ENCODE data around the gene KCTD20. TPM values are rescaled to one million over a fixed set of nuclear protein-coding genes. Genes with fewer than 3 reads are reported as not detected.

Gene KCTD20
- total and polyA plus RNA-seq, 2 of the 13 experiments (the other 11 are each of a cell fraction or from before 2014, with no cell fraction given): 52.7 to 67.1 TPM

DNA sequence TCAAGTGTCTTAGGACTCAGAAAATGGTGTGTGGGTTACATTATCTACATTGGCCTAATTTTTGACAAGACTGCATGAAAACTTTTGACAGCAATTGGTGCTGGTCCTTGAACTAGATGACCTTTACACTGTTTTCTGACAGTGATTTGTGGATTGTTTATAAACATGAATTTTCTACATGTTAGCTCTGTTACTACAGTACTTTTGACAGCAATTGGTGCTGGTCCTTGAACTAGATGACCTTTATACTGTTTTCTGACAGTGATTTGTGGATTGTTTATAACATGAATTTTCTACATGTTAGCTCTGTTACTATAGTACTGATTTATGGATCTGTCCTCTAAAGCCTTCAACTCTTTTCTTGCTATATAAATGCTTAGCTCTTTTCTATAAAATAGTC, 16.7 kb downstream of the KCTD20 start (continued):
- TF ChIP-seq NR2C2 (CRISPR knock-in tag; IDR thresholded peaks at IDR 0.05; ENCODE audit: borderline replicate concordance): 0 out of 2 replicates have a peak, but pooled peaks have one; percentile 39
- TF ChIP-seq FOXA3 (CRISPR knock-in tag; IDR thresholded peaks at IDR 0.05): peak; percentile 31; the same call in 1 of the 2 replicates
- TF ChIP-seq FOXJ3 (CRISPR knock-in tag; IDR thresholded peaks at IDR 0.05; ENCODE audit: borderline replicate concordance): 0 out of 2 replicates have a peak, but pooled peaks have one; percentile 25
- TF ChIP-seq XRCC5 (optimal IDR thresholded peaks at IDR 0.05; ENCODE audit: low read length): no peak
- no peak for TF ChIP-seq AKAP8 (CRISPR knock-in tag; IDR thresholded peaks at IDR 0.05)
- peak; percentile 39; the same call in 1 of the 2 replicates for TF ChIP-seq RXRB (CRISPR knock-in tag; IDR thresholded peaks at IDR 0.05; ENCODE audit: borderline replicate concordance)
- TF ChIP-seq KLF13 (CRISPR knock-in tag; IDR thresholded peaks at IDR 0.05): no peak
- TF ChIP-seq, protein P1, sequence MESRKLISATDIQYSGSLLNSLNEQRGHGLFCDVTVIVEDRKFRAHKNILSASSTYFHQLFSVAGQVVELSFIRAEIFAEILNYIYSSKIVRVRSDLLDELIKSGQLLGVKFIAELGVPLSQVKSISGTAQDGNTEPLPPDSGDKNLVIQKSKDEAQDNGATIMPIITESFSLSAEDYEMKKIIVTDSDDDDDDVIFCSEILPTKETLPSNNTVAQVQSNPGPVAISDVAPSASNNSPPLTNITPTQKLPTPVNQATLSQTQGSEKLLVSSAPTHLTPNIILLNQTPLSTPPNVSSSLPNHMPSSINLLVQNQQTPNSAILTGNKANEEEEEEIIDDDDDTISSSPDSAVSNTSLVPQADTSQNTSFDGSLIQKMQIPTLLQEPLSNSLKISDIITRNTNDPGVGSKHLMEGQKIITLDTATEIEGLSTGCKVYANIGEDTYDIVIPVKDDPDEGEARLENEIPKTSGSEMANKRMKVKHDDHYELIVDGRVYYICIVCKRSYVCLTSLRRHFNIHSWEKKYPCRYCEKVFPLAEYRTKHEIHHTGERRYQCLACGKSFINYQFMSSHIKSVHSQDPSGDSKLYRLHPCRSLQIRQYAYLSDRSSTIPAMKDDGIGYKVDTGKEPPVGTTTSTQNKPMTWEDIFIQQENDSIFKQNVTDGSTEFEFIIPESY (CRISPR knock-in tag; IDR thresholded peaks at IDR 0.05): no peak
- TF ChIP-seq TAF15 (IDR thresholded peaks at IDR 0.05; ENCODE audit: low read depth, low read length, poor library complexity, severe bottlenecking): no peak
- TF ChIP-seq, protein P2, sequence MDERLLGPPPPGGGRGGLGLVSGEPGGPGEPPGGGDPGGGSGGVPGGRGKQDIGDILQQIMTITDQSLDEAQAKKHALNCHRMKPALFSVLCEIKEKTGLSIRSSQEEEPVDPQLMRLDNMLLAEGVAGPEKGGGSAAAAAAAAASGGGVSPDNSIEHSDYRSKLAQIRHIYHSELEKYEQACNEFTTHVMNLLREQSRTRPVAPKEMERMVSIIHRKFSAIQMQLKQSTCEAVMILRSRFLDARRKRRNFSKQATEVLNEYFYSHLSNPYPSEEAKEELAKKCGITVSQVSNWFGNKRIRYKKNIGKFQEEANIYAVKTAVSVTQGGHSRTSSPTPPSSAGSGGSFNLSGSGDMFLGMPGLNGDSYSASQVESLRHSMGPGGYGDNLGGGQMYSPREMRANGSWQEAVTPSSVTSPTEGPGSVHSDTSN (CRISPR knock-in tag; IDR thresholded peaks at IDR 0.05): peak; percentile 50; the same call in 1 of the 2 replicates
- TF ChIP-seq, protein P3, sequence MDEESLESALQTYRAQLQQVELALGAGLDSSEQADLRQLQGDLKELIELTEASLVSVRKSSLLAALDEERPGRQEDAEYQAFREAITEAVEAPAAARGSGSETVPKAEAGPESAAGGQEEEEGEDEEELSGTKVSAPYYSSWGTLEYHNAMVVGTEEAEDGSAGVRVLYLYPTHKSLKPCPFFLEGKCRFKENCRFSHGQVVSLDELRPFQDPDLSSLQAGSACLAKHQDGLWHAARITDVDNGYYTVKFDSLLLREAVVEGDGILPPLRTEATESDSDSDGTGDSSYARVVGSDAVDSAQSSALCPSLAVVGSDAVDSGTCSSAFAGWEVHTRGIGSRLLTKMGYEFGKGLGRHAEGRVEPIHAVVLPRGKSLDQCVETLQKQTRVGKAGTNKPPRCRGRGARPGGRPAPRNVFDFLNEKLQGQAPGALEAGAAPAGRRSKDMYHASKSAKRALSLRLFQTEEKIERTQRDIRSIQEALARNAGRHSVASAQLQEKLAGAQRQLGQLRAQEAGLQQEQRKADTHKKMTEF (CRISPR knock-in tag; IDR thresholded peaks at IDR 0.05): no peak
- TF ChIP-seq IRX3 (CRISPR knock-in tag; IDR thresholded peaks at IDR 0.05; ENCODE audit: borderline replicate concordance, low read depth): no peak
- TF ChIP-seq, protein P4, sequence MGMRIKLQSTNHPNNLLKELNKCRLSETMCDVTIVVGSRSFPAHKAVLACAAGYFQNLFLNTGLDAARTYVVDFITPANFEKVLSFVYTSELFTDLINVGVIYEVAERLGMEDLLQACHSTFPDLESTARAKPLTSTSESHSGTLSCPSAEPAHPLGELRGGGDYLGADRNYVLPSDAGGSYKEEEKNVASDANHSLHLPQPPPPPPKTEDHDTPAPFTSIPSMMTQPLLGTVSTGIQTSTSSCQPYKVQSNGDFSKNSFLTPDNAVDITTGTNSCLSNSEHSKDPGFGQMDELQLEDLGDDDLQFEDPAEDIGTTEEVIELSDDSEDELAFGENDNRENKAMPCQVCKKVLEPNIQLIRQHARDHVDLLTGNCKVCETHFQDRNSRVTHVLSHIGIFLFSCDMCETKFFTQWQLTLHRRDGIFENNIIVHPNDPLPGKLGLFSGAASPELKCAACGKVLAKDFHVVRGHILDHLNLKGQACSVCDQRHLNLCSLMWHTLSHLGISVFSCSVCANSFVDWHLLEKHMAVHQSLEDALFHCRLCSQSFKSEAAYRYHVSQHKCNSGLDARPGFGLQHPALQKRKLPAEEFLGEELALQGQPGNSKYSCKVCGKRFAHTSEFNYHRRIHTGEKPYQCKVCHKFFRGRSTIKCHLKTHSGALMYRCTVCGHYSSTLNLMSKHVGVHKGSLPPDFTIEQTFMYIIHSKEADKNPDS (CRISPR knock-in tag; IDR thresholded peaks at IDR 0.05): peak; percentile 71; the same call in 1 of the 2 replicates
- TF ChIP-seq TMF1 (CRISPR knock-in tag; IDR thresholded peaks at IDR 0.05; ENCODE audit: low read depth): no peak
- TF ChIP-seq ZKSCAN1 (IDR thresholded peaks at IDR 0.05; ENCODE audit: low read length): no peak
- TF ChIP-seq TOE1 (CRISPR knock-in tag; IDR thresholded peaks at IDR 0.05): no peak
- no peak for TF ChIP-seq CENPT (CRISPR knock-in tag; IDR thresholded peaks at IDR 0.05; ENCODE audit: low read depth)
- no peak for TF ChIP-seq FOXP1 (IDR thresholded peaks at IDR 0.05)
- peak; percentile 83 for TF ChIP-seq FOXP1 (CRISPR knock-in tag; IDR thresholded peaks at IDR 0.05)
- TF ChIP-seq NR2F6 (IDR thresholded peaks at IDR 0.05): peak; percentile 90
- TF ChIP-seq NR2F6 (CRISPR knock-in tag; IDR thresholded peaks at IDR 0.05): peak; percentile 85
- TF ChIP-seq PPARG (CRISPR knock-in tag; conservative IDR thresholded peaks at IDR 0.05): peak; percentile 45; the same call in 1 of the 2 replicates
- TF ChIP-seq TBX3 (IDR thresholded peaks at IDR 0.05; ENCODE audit: borderline replicate concordance): peak; percentile 73; the same call in 1 of the 2 replicates
- peak; percentile 93 for TF ChIP-seq HMG20B (CRISPR knock-in tag; conservative IDR thresholded peaks at IDR 0.05)
- TF ChIP-seq NR2F1 (CRISPR knock-in tag; IDR thresholded peaks at IDR 0.05): peak; percentile 57 to 89; a peak in 3 of 4 replicates
- TF ChIP-seq HDAC1 (CRISPR knock-in tag; IDR thresholded peaks at IDR 0.05): 0 out of 2 replicates have a peak, but pooled peaks have one; percentile 25
- no peak for TF ChIP-seq FOXA1 (IDR thresholded peaks at IDR 0.05)
- 0 out of 2 replicates have a peak, but pooled peaks have one; percentile 14 for TF ChIP-seq FOXA1 (CRISPR knock-in tag; IDR thresholded peaks at IDR 0.05)

All from HepG2 (cell line).